B cell (primary cell): ENCODE data around the gene UBTD1.

ENCODE experiments used
- CTCF ChIP-seq: fragments of 200-600 bp; IDR thresholded peaks from one replicate; pipeline ENCODE4 v1.8.0; 2022; ENCODE audit warnings: antibody characterized with exemption, mild to moderate bottlenecking
- EZH2 ChIP-seq: IDR thresholded peaks from 2 replicates; pipeline ENCODE4 v1.6.1; 2012; ENCODE audit warnings: borderline replicate concordance, low read depth, mild to moderate bottlenecking, moderate library complexity, low read length; ENCODE audit not compliant: insufficient read depth, poor library complexity, severe bottlenecking

- TF ChIP-seq EZH2: no peak
- TF ChIP-seq CTCF: no peak
Measured at GRCh38 chr10:97580421-97581367, 82.0 kb downstream of the UBTD1 start.
